ENCODE data around the gene PSMB7. TPM values are rescaled to one million over a fixed set of nuclear protein-coding genes. Genes with fewer than 3 reads are reported as not detected.

Gene PSMB7
- total RNA-seq, 1 experiment from 2014 or later: 317 TPM

GRCh38 chr9:124329206-124329792 is 85.9 kb downstream of the PSMB7 start:
- DNase-seq (ENCODE audit: low read depth): no peak

GRCh38 chr9:124328285-124328684 is 87.0 kb downstream of the PSMB7 start:
- no peak for DNase-seq (ENCODE audit: low read depth)

DNA sequence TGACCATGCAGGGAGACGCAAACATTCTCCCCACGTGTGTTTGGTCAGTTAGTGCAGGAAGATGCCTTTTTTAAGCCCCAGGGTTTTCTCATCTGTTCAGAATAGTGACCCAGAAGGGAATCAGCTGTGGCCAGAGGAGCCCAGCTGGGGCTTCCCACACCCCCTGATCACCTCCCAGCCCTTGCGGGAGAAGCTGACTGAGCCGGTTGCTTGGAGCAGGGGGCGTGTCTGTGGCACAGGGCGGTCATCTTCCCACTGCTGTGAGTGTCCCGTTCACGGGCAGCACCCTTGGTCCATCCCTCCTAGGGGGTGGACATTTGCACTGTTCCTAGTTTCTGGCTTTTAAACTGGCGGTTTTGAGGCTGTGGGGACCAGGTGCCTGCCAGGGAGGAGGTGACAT is 87.8 kb downstream of the PSMB7 start:
- no peak for DNase-seq (ENCODE audit: low read depth)

GRCh38 chr9:124326378-124326777 is 88.9 kb downstream of the PSMB7 start:
- no peak for DNase-seq (ENCODE audit: low read depth)

GRCh38 chr9:124325816-124326215 is 89.4 kb downstream of the PSMB7 start:
- no peak for DNase-seq (ENCODE audit: low read depth)

- no peak for DNase-seq (ENCODE audit: low read depth)
Measured at GRCh38 chr9:124323904-124324303, 91.3 kb downstream of the PSMB7 start.

- DNase-seq (ENCODE audit: low read depth): no peak
Measured at GRCh38 chr9:124322618-124323432, 92.4 kb downstream of the PSMB7 start.

DNA sequence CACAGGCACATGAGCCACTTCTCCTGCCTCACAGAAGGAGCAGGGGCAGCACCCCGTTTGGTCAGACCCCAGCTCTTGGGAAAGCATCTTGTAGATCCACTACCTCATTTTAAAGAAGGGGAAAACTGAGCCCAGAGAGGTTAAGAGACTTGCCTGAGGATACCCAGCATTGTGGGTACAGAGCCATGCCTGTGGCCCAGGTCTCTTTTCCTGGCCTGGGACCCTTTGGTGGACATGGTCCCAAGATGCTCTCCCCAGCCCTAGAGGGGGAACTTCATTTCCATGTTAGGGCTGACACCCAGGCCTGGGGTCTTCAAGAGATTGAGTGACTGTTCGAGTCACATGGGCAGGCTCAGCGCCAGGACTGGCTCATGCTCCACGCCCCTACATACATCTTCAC is 93.3 kb downstream of the PSMB7 start:
- DNase-seq (ENCODE audit: low read depth): no peak

GRCh38 chr9:124321416-124321815 is 93.8 kb downstream of the PSMB7 start:
- no peak for DNase-seq (ENCODE audit: low read depth)

DNA sequence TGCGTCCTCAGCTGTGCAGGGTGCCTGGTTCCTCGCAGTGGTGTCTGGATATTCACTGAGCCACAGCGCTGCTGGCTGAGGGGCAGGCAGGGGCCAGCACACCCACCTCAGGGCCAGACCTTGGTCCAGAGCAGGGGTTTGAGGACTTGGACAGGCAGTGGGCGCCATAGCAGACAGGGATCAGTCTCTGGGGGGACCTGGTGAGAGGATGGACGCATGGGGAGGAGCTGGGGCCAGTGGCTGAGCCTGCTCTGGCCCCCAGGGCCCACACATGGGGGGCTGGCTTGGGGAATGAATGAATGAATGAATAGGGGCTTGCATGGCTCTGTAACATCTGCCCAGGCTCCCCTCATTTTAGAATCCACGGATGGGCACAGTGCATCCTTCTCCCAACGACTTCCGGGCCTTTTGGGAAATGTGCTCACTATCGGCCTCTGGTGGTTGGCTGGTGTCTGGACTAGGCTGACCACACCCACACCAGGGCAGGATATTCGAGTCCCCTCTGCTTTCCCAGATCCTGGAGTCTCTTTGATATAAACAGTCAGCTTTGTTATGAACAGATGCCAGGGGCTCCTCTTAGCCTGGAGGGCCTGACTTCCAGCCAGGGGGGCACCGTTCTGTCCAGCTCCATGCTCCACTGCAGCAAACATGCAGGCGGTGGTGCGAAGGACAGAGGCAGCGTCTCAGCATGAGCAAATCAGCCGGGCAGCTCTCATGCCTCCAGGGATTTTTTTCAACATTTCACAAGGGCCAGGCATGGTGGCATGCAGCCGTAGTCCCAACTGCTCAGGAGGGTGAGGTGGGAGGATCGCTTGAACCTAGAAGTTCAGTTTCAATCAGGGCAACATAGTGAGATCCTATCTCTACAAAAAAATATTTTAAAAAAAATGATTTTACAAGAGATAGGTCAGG is 94.9 kb downstream of the PSMB7 start:
- peak; percentile 63 for DNase-seq (ENCODE audit: low read depth)

GRCh38 chr9:124315882-124316281 is 99.4 kb downstream of the PSMB7 start:
- DNase-seq (ENCODE audit: low read depth): no peak

GRCh38 chr9:124313940-124314339 is 101.3 kb downstream of the PSMB7 start:
- DNase-seq (ENCODE audit: low read depth): no peak

DNA sequence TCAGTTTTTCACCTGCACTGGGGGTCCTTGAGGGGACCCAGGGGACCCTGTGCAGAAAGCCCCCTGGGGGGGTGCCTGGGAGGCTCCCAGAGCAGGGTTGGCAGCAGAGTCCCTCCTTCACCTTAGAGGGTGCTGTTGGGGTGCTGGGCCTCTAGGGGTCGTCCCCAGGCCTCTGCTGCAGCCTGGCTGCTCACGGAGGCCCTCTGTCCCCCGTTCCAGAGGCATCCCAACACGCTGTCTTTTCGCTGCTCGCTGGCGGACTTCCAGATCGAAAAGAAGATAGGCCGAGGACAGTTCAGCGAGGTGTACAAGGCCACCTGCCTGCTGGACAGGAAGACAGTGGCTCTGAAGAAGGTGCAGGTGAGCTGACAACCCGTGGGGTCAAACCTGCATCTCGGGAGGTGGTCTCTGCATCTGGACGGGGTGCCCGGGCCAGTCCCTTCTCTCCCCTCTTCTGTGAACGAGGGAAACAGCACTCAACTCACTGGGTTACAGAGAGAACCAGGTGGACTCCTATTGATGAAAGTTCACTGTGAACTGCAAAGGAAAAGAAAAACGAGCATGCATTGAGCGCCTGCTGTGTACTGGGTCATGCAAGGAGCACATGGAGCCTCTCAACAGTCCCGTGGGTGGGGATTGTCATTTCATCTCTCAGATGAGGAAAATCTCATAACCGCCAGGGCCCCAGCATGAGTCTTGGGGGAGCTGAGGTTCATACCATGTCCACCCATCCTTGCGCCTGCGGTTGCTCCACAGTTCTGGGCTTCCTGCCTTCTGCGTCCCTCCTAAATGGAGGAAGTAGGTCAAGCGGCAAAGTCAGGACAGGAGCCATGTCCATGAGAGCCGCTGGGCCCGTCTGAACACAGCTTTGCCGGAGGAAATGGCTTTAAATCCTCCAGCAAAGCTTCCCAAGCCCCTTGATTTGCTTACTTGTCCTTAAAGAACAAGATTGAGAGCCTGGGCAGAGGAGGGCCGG is 102.7 kb downstream of the PSMB7 start:
- no peak for DNase-seq (ENCODE audit: low read depth)

- DNase-seq (ENCODE audit: low read depth): no peak
Measured at GRCh38 chr9:124311283-124311682, 104.0 kb downstream of the PSMB7 start.

- peak; percentile 98 for DNase-seq (ENCODE audit: low read depth)
Measured at GRCh38 chr9:124309667-124310084, 105.6 kb downstream of the PSMB7 start.

- DNase-seq (ENCODE audit: low read depth): no peak
Measured at GRCh38 chr9:124308606-124309491, 106.4 kb downstream of the PSMB7 start.

DNA sequence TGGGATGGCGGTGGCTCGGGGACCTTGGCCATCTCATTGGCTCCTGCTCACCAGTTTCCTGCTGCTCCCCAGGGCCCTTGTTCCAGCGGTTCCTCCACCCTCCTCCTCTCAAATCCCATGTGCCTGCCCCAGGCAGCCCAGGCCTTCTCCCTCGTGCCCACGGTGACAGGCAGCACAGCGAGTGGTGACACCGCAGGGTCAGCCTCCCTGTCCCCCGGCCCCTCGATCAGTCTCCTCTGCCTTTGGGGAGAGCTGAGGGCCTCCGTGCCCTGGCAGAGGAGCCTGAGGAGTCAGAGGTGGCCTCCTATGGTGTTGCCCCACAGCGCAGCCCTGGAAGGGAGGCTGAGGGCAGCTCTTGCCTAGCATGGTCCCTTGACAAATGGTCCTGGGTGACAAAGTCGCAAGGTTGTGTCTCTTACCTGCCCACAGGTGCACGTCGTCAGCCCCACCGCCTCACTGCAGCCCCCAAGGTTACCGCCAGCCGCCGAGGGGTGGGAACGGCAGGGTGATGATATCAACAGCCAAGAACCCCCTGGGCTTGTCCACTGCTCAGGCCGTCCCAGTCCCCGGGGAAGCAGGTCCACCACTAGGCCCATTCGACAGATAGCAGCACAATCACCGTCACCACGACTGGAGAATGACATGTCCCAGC is 107.7 kb downstream of the PSMB7 start:
- no peak for DNase-seq (ENCODE audit: low read depth)

DNA sequence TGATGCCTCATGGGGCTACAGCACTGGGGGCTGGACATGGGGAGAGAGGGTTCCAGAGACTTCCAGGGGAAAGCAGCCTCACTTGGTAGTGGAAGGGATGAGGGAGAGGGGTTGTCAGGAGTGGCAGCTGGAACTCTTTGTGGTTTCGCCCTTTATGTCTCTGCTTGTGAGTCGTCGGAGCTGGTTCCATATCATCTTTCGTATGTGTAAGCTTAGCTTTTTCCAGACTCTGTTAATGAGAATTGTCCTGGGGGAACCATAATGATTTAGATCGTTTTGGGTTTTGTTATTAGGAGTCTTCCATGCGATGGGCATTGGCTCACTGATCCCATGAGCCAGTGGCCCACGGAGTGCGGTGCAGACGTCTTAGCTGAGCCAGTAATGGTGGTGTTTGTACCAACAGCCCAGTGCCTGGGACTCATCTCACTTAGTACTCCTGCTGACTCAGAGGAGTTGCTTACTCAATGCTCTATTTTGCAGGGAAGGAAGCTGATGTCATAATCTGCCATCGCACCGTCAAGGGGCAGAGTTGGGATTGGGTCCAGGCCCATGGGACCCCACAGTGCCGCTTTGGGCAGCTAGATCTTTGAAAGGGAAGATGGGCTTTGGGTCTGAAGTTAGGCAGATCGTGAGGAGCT is 109.0 kb downstream of the PSMB7 start:
- DNase-seq (ENCODE audit: low read depth): peak; percentile 89

- DNase-seq (ENCODE audit: low read depth): no peak
Measured at GRCh38 chr9:124304285-124304684, 111.0 kb downstream of the PSMB7 start.
